SK-N-SH treated with all-trans-retinoic acid at 6 μM for 48 hours (cell line): ENCODE measurements around the gene DPP6.
A peak's percentile ranks its signal among the peaks of the same experiment; 100 is the strongest.

Source experiments
- ATAC-seq: fragments of 200-7000 bp; cut with Tn5 transposase; 3 replicates; pipeline ENCODE4 v1.9.1; 2020; ENCODE audit warnings: mild to moderate bottlenecking, moderate library complexity
- ARNTL ChIP-seq: fragments of 450-650 bp; formaldehyde crosslinking; IDR thresholded peaks from 2 replicates; pipeline ENCODE4 v1.5.0; 2020; ENCODE audit warnings: low read depth, mild to moderate bottlenecking, moderate library complexity, borderline replicate concordance
- BACH2 ChIP-seq: fragments of 250-450 bp; sonication (Bioruptor Pico); IDR thresholded peaks from 2 replicates; pipeline ENCODE4 v1.9.0; 2021; ENCODE audit warnings: mild to moderate bottlenecking, borderline replicate concordance
- CREB5 ChIP-seq: fragments of 250-450 bp; sonication (Bioruptor Pico); IDR thresholded peaks from 2 replicates; pipeline ENCODE4 v1.5.1; 2020; ENCODE audit warnings: low read depth, mild to moderate bottlenecking, moderate library complexity
- CSDC2 ChIP-seq: fragments of 250-450 bp; sonication (Bioruptor Pico); IDR thresholded peaks from 2 replicates; pipeline ENCODE4 v1.5.0; 2020; ENCODE audit warnings: mild to moderate bottlenecking, moderate library complexity
- ESRRG ChIP-seq: fragments of 250-450 bp; sonication (Bioruptor Pico); IDR thresholded peaks from 2 replicates; pipeline ENCODE4 v1.6.1; 2021; ENCODE audit warnings: mild to moderate bottlenecking
- GLIS3 ChIP-seq: fragments of 250-450 bp; sonication (Bioruptor Pico); IDR thresholded peaks from 2 replicates; pipeline ENCODE4 v1.5.0; 2020; ENCODE audit warnings: mild to moderate bottlenecking, moderate library complexity
- ISL1 ChIP-seq: fragments of 250-450 bp; sonication (Bioruptor Pico); IDR thresholded peaks from 2 replicates; pipeline ENCODE4 v2.1.2; 2022; ENCODE audit warnings: mild to moderate bottlenecking, moderate library complexity
- OSR1 ChIP-seq: fragments of 250-450 bp; sonication (Bioruptor Pico); IDR thresholded peaks from 2 replicates; pipeline ENCODE4 v1.8.0; 2022; ENCODE audit warnings: moderate library complexity, mild to moderate bottlenecking, inconsistent platforms
- PPARA ChIP-seq: fragments of 250-450 bp; sonication (Bioruptor Pico); IDR thresholded peaks from 2 replicates; pipeline ENCODE4 v1.5.0; 2020; ENCODE audit warnings: mild to moderate bottlenecking, borderline replicate concordance
- SNAI2 ChIP-seq: fragments of 250-450 bp; sonication (Bioruptor Pico); IDR thresholded peaks from 2 replicates; pipeline ENCODE4 v1.5.0; 2020; ENCODE audit warnings: mild to moderate bottlenecking, moderate library complexity
- TCF4 ChIP-seq: fragments of 250-450 bp; sonication (Bioruptor Pico); IDR thresholded peaks from 2 replicates; pipeline ENCODE4 v1.8.0; 2021; ENCODE audit warnings: mild to moderate bottlenecking, moderate library complexity, borderline replicate concordance
- TOX ChIP-seq: fragments of 250-450 bp; sonication (Bioruptor Pico); IDR thresholded peaks from 2 replicates; pipeline ENCODE4 v1.8.0; 2021; ENCODE audit warnings: mild to moderate bottlenecking, moderate library complexity, borderline replicate concordance
- ZC3H10 ChIP-seq: fragments of 250-450 bp; sonication (Bioruptor Pico); IDR thresholded peaks from 2 replicates; pipeline ENCODE4 v1.5.1; 2021; ENCODE audit warnings: mild to moderate bottlenecking, moderate library complexity
- ZNF565 ChIP-seq: fragments of 450-650 bp; formaldehyde crosslinking; conservative IDR thresholded peaks from 2 replicates; pipeline ENCODE4 v1.5.0; 2020; ENCODE audit warnings: low read depth, mild to moderate bottlenecking, moderate library complexity
- ZNF70 ChIP-seq: fragments of 450-650 bp; formaldehyde crosslinking; IDR thresholded peaks from 2 replicates; pipeline ENCODE4 v1.5.0; 2020; ENCODE audit warnings: mild to moderate bottlenecking, moderate library complexity
- ZNF8 ChIP-seq: fragments of 450-650 bp; formaldehyde crosslinking; IDR thresholded peaks from 2 replicates; pipeline ENCODE4 v1.5.0; 2020; ENCODE audit warnings: mild to moderate bottlenecking, moderate library complexity
- TF ChIP-seq, protein P1 (sequence below): fragments of 250-450 bp; sonication (Bioruptor Pico); IDR thresholded peaks from 2 replicates; pipeline ENCODE4 v1.5.0; 2020; ENCODE audit warnings: mild to moderate bottlenecking, moderate library complexity
- TF ChIP-seq, protein P2 (sequence below): fragments of 250-450 bp; sonication (Bioruptor Pico); IDR thresholded peaks from 2 replicates; pipeline ENCODE4 v1.8.0; 2021; ENCODE audit warnings: low read depth, mild to moderate bottlenecking, moderate library complexity, borderline replicate concordance
- TF ChIP-seq, protein P3 (sequence below): fragments of 250-450 bp; sonication (Bioruptor Pico); IDR thresholded peaks from 2 replicates; pipeline ENCODE4 v1.8.0; 2020; ENCODE audit warnings: mild to moderate bottlenecking, moderate library complexity, borderline replicate concordance

DPP6 gene

DNA sequence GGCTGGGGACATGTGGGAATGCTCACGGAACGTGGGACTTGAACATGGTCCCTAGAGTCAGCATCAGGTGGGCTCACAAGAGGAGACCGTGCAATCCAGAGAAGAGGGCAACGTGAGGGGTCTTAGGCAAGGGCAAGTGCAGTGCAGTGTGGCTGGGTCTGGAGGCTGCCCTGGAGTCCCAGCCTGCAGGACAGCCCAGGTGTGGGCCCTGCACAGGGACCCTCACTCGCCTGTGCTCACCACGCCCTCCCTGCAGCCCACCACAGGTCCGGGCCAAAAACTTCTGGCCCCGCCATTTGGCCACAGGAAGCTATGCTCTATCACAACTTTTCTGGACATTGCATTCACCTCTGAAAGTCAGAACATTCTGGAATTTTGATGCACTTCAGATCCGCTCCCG, 817.2 kb downstream of the DPP6 start (continued):
- TF ChIP-seq SNAI2 (CRISPR knock-in tag) = no peak
- TF ChIP-seq CREB5 (CRISPR knock-in tag) = no peak
- no peak for TF ChIP-seq TOX (CRISPR knock-in tag)

DNA sequence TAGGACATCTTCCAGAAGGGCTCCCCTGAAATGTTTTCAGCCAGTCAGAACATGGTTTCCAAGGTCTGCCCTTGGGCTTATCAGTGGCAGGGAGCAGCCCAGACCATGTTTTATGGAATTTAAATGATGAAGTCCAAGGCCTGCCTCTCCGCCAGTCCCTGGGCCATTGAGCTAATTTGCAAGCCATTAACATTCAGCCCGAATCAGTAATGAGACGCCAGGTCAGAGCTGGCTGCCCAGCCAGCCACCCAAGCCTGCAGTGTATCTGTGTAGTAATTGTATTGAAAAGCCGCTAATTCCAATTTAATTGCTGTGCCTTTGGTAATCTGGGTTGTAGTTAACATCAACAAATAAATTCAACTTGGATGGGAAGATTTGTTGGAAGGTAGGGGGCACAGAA, 819.3 kb downstream of the DPP6 start:
- ATAC-seq = no peak; the same call in 2 of the 3 replicates
- TF ChIP-seq, protein P1, sequence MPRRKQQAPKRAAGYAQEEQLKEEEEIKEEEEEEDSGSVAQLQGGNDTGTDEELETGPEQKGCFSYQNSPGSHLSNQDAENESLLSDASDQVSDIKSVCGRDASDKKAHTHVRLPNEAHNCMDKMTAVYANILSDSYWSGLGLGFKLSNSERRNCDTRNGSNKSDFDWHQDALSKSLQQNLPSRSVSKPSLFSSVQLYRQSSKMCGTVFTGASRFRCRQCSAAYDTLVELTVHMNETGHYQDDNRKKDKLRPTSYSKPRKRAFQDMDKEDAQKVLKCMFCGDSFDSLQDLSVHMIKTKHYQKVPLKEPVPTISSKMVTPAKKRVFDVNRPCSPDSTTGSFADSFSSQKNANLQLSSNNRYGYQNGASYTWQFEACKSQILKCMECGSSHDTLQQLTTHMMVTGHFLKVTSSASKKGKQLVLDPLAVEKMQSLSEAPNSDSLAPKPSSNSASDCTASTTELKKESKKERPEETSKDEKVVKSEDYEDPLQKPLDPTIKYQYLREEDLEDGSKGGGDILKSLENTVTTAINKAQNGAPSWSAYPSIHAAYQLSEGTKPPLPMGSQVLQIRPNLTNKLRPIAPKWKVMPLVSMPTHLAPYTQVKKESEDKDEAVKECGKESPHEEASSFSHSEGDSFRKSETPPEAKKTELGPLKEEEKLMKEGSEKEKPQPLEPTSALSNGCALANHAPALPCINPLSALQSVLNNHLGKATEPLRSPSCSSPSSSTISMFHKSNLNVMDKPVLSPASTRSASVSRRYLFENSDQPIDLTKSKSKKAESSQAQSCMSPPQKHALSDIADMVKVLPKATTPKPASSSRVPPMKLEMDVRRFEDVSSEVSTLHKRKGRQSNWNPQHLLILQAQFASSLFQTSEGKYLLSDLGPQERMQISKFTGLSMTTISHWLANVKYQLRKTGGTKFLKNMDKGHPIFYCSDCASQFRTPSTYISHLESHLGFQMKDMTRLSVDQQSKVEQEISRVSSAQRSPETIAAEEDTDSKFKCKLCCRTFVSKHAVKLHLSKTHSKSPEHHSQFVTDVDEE (CRISPR knock-in tag) = peak; percentile 15; the same call in 1 of the 2 replicates
- no peak for TF ChIP-seq ZNF70
- TF ChIP-seq OSR1 (CRISPR knock-in tag) = no peak
- TF ChIP-seq, protein P2, sequence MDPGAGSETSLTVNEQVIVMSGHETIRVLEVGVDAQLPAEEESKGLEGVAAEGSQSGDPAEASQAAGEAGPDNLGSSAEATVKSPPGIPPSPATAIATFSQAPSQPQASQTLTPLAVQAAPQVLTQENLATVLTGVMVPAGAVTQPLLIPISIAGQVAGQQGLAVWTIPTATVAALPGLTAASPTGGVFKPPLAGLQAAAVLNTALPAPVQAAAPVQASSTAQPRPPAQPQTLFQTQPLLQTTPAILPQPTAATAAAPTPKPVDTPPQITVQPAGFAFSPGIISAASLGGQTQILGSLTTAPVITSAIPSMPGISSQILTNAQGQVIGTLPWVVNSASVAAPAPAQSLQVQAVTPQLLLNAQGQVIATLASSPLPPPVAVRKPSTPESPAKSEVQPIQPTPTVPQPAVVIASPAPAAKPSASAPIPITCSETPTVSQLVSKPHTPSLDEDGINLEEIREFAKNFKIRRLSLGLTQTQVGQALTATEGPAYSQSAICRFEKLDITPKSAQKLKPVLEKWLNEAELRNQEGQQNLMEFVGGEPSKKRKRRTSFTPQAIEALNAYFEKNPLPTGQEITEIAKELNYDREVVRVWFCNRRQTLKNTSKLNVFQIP = no peak
- peak; percentile 50; the same call in 1 of the 2 replicates for TF ChIP-seq TCF4 (CRISPR knock-in tag)
- TF ChIP-seq CSDC2 (CRISPR knock-in tag) = no peak
- no peak for TF ChIP-seq GLIS3 (CRISPR knock-in tag)
- TF ChIP-seq ISL1 (CRISPR knock-in tag) = no peak

- no peak for TF ChIP-seq ISL1 (CRISPR knock-in tag)
- TF ChIP-seq, protein P1 (CRISPR knock-in tag) = no peak
- no peak for TF ChIP-seq TOX (CRISPR knock-in tag)
- no peak for TF ChIP-seq ZNF8 (CRISPR knock-in tag)
- ATAC-seq = no peak; the same call in 2 of the 3 replicates
Observed at GRCh38 chr7:154871928-154872750, 819.9 kb downstream of the DPP6 start.

DNA sequence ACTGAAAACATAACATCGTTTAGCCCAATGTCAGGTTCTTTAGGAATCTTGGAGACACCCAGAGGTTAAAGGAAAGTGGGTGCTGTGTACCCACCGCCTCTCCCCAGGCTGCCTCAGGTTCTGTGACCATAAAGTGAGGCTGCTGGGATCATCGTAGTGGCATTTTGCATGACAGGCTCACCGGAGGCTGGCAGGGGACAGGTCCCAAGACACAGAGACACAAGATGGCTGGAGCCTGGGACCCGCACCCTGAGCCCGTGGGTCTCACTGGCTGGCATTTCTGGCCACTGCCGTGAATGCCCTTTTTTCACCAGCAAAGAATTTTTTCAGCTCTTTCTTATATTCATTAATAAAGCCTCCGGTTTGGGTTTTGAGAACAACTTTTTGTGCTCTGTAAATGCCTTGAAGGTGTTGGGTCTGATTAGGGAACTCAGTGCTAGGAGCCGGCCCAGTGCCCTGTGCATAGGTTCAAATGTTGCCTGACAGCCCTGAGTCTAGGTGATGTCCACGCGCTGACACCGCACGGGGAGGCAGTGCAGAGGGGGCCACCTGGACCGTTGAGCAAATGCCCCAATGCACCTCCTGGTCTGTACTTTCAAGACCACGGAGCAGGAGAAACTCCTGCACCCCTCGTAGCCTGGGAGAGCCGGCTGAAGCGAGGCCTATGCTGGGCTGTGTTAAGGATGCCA, 820.8 kb downstream of the DPP6 start:
- ATAC-seq = no peak
- no peak for TF ChIP-seq ARNTL (CRISPR knock-in tag)
- no peak for TF ChIP-seq ESRRG (CRISPR knock-in tag)
- TF ChIP-seq ZNF70 = no peak
- no peak for TF ChIP-seq OSR1 (CRISPR knock-in tag)
- TF ChIP-seq, all 23 proteins: peak for 0

GRCh38 chr7:154873500-154874121, 821.4 kb downstream of the DPP6 start:
- ATAC-seq = no peak
- TF ChIP-seq ARNTL (CRISPR knock-in tag) (no peak), CSDC2 (CRISPR knock-in tag) (no peak), TCF4 (CRISPR knock-in tag) (no peak), ESRRG (CRISPR knock-in tag) (no peak), ZC3H10 (CRISPR knock-in tag) (no peak), PPARA (CRISPR knock-in tag) (no peak), BACH2 (CRISPR knock-in tag) (no peak), ZNF565 (no peak), OSR1 (CRISPR knock-in tag) (no peak)
- TF ChIP-seq, protein P3, sequence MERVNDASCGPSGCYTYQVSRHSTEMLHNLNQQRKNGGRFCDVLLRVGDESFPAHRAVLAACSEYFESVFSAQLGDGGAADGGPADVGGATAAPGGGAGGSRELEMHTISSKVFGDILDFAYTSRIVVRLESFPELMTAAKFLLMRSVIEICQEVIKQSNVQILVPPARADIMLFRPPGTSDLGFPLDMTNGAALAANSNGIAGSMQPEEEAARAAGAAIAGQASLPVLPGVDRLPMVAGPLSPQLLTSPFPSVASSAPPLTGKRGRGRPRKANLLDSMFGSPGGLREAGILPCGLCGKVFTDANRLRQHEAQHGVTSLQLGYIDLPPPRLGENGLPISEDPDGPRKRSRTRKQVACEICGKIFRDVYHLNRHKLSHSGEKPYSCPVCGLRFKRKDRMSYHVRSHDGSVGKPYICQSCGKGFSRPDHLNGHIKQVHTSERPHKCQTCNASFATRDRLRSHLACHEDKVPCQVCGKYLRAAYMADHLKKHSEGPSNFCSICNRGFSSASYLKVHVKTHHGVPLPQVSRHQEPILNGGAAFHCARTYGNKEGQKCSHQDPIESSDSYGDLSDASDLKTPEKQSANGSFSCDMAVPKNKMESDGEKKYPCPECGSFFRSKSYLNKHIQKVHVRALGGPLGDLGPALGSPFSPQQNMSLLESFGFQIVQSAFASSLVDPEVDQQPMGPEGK (CRISPR knock-in tag) = no peak
- TF ChIP-seq, protein P2 = no peak
